ENCODE data around the gene CCDC28B.

- no peak for TF ChIP-seq TSHZ2 (CRISPR knock-in tag; IDR thresholded peaks at IDR 0.05)
- TF ChIP-seq ZC3H10 (CRISPR knock-in tag; IDR thresholded peaks at IDR 0.05), result no peak
- TF ChIP-seq ZFP3 (CRISPR knock-in tag; IDR thresholded peaks at IDR 0.05), result no peak
- TF ChIP-seq CREB5 (CRISPR knock-in tag; IDR thresholded peaks at IDR 0.05; ENCODE audit: low read depth), result no peak
- TF ChIP-seq PATZ1 (CRISPR knock-in tag; IDR thresholded peaks at IDR 0.05; ENCODE audit: borderline replicate concordance), result no peak
- no peak for TF ChIP-seq ZFP30 (CRISPR knock-in tag; IDR thresholded peaks at IDR 0.05)
- no peak for TF ChIP-seq RARB (CRISPR knock-in tag; IDR thresholded peaks at IDR 0.05)
- TF ChIP-seq CSRNP3 (CRISPR knock-in tag; IDR thresholded peaks at IDR 0.05), result no peak
- TF ChIP-seq ZNF70 (CRISPR knock-in tag; IDR thresholded peaks at IDR 0.05), result no peak
- TF ChIP-seq TCF4 (CRISPR knock-in tag; IDR thresholded peaks at IDR 0.05; ENCODE audit: borderline replicate concordance), result no peak
- TF ChIP-seq ESRRG (CRISPR knock-in tag; IDR thresholded peaks at IDR 0.05), result no peak
These were observed 15.7 kb upstream of the CCDC28B start for GRCh38 chr1:32184650-32185049.

All from SK-N-SH treated with all-trans-retinoic acid at 6 μM for 48 hours (cell line).